H1 (cell line): Measurements from ENCODE around the gene YIPF7. TPM values are rescaled to one million over a fixed set of nuclear protein-coding genes. Genes with fewer than 3 reads are reported as not detected.

ENCODE experiments used
- CTCF ChIA-PET: fragments of 300-600 bp; sonication (Branson Sonifier 250); formaldehyde crosslinking; loops from one replicate; lab custom pipeline; 2021; ENCODE audit not compliant: partially characterized antibody; lab: Charles Lee
- POLR2A ChIA-PET: fragments of 300-600 bp; sonication (Branson Sonifier 250); formaldehyde crosslinking; loops from one replicate; lab custom pipeline; 2021; ENCODE audit warnings: inconsistent platforms; ENCODE audit not compliant: partially characterized antibody; lab: Charles Lee
- DNase-seq, 2 experiments: peaks; one replicate each; pipeline versions ENCODE4 v3.0.0 to v3.0.0-alpha.2; 2010 to 2022; ENCODE audit warnings: low spot score in 2 of 2, low read depth in 1 of 2, mixed read lengths in 1 of 2
- FAIRE-seq: peaks from 2 replicates; lab custom pipeline; 2011; peaks lifted over from hg19 to GRCh38; lab: Jason Lieb, UNC
- H2AFZ ChIP-seq: 2 replicates; pipeline ENCODE4 v1.8.1; 2012; ENCODE audit warnings: low read length, inconsistent platforms
- H2AK5ac ChIP-seq: 2 replicates; pipeline ENCODE4 v1.6.1; 2013; ENCODE audit warnings: low read depth, low read length
- H2BK120ac ChIP-seq: replicated peaks from 2 replicates; pipeline ENCODE3; 2013; ENCODE audit warnings: low read depth, low read length, inconsistent platforms
- H2BK12ac ChIP-seq: 2 replicates; pipeline ENCODE4 v1.6.1; 2013; ENCODE audit warnings: low read depth, low read length
- H2BK15ac ChIP-seq: 2 replicates; pipeline ENCODE4 v1.6.1; 2013; ENCODE audit warnings: low read length
- H2BK20ac ChIP-seq: 2 replicates; pipeline ENCODE4 v1.6.1; 2013; ENCODE audit warnings: low read length
- H2BK5ac ChIP-seq: 2 replicates; pipeline ENCODE4 v1.6.1; 2013; ENCODE audit warnings: low read depth, low read length
- H3K14ac ChIP-seq: 2 replicates; pipeline ENCODE4 v1.6.1; 2013; ENCODE audit warnings: inconsistent platforms; ENCODE audit not compliant: insufficient read length
- H3K18ac ChIP-seq: 2 replicates; pipeline ENCODE4 v1.6.1; 2013; ENCODE audit warnings: low read length; ENCODE audit errors: extremely low read depth
- H3K23ac ChIP-seq: 2 replicates; pipeline ENCODE4 v1.6.1; 2013; ENCODE audit warnings: inconsistent platforms; ENCODE audit not compliant: insufficient read length
- H3K23me2 ChIP-seq: 2 replicates; pipeline ENCODE4 v1.6.1; 2013; ENCODE audit warnings: low read depth, low read length
- H3K27ac ChIP-seq: 2 replicates; pipeline ENCODE4 v1.6.1; 2011; ENCODE audit warnings: low read depth, low read length, inconsistent platforms
- H3K27me3 ChIP-seq, 4 experiments: replicated peaks in 1 of 4; 1 replicate in 1 of 4; 2 replicates in 3 of 4; pipeline versions ENCODE4 v1.6.1 to v1.8.1; 2011 to 2013; ENCODE audit warnings: low read length in 3 of 4, mild to moderate bottlenecking in 3 of 4, inconsistent platforms in 2 of 4, mixed read lengths in 2 of 4, moderate library complexity in 1 of 4; ENCODE audit not compliant: control insufficient read depth in 3 of 4, insufficient read depth in 3 of 4; ENCODE audit errors: extremely low read depth in 1 of 4
- H3K36me3 ChIP-seq, 4 experiments: 2 replicates each; pipeline versions ENCODE4 v1.6.1 to v1.8.1; 2011 to 2013; ENCODE audit warnings: mild to moderate bottlenecking in 4 of 4, low read length in 3 of 4, moderate library complexity in 2 of 4, control low read depth in 1 of 4, inconsistent platforms in 1 of 4; ENCODE audit not compliant: insufficient read depth in 4 of 4, control insufficient read depth in 2 of 4
- H3K4ac ChIP-seq: replicated peaks from 2 replicates; pipeline ENCODE3; 2013; ENCODE audit warnings: low read length, low read depth, mixed read lengths, inconsistent platforms; ENCODE audit not compliant: insufficient read length
- H3K4me1 ChIP-seq, 4 experiments: replicated peaks in 1 of 4; 1 replicate in 1 of 4; 2 replicates in 3 of 4; pipeline versions ENCODE4 v1.6.1 to v1.8.1; 2011 to 2013; ENCODE audit warnings: low read length in 3 of 4, inconsistent platforms in 2 of 4, mixed read lengths in 1 of 4; ENCODE audit not compliant: insufficient read depth in 4 of 4, control insufficient read depth in 3 of 4
- H3K4me2 ChIP-seq, 2 experiments: 2 replicates each; pipeline versions ENCODE4 v1.6.1 to v1.8.1; 2011 to 2013; ENCODE audit warnings: low read depth in 2 of 2, low read length in 2 of 2, control low read depth in 1 of 2, inconsistent platforms in 1 of 2, mild to moderate bottlenecking in 1 of 2; ENCODE audit not compliant: insufficient read depth in 1 of 2
- H3K4me3 ChIP-seq, 4 experiments: fragments of 200-600, 300-600 bp in 1 of 4; sonication (generic), shearing (Covaris generic), sonication (Bioruptor Twin) in 1 of 4; 2 replicates each; pipeline versions ENCODE4 v1.5.1 to v1.8.1; 2011 to 2016; ENCODE audit warnings: low read length in 4 of 4, low read depth in 3 of 4, control low read depth in 2 of 4, inconsistent platforms in 2 of 4, mild to moderate bottlenecking in 2 of 4, mixed read lengths in 1 of 4, moderate library complexity in 1 of 4; ENCODE audit not compliant: insufficient read depth in 2 of 4; ENCODE audit errors: extremely low read depth in 1 of 4
- H3K56ac ChIP-seq: replicated peaks from 2 replicates; pipeline ENCODE3; 2013; ENCODE audit warnings: low read depth, mild to moderate bottlenecking, mixed read lengths, low read length, inconsistent platforms; ENCODE audit not compliant: insufficient read length
- H3K79me1 ChIP-seq: 2 replicates; pipeline ENCODE4 v1.6.1; 2013; ENCODE audit warnings: low read depth, low read length, control low read depth
- H3K79me2 ChIP-seq, 2 experiments: 2 replicates each; pipeline versions ENCODE4 v1.6.1 to v1.8.1; 2012 to 2013; ENCODE audit warnings: low read length in 2 of 2, mild to moderate bottlenecking in 2 of 2, inconsistent platforms in 1 of 2; ENCODE audit not compliant: insufficient read depth in 2 of 2, control insufficient read depth in 1 of 2
- H3K9ac ChIP-seq, 4 experiments: replicated peaks in 1 of 4; 1 replicate in 1 of 4; 2 replicates in 3 of 4; pipeline versions ENCODE4 v1.6.1 to v1.8.1; 2011 to 2013; ENCODE audit warnings: low read depth in 3 of 4, low read length in 3 of 4, control low read depth in 2 of 4, mild to moderate bottlenecking in 2 of 4, moderate library complexity in 2 of 4, inconsistent platforms in 1 of 4; ENCODE audit errors: extremely low read depth in 1 of 4
- H3K9me3 ChIP-seq, 2 experiments: 2 replicates each; pipeline versions ENCODE4 v1.6.1 to v1.8.1; 2012 to 2013; ENCODE audit warnings: mild to moderate bottlenecking in 2 of 2, moderate library complexity in 2 of 2, control low read depth in 1 of 2, inconsistent platforms in 1 of 2, low read depth in 1 of 2, low read length in 1 of 2, mixed read lengths in 1 of 2; ENCODE audit not compliant: insufficient read depth in 2 of 2
- H4K20me1 ChIP-seq, 2 experiments: replicated peaks in 1 of 2; 2 replicates each; pipeline versions ENCODE3 to v1.8.1; 2011 to 2013; ENCODE audit warnings: inconsistent platforms in 2 of 2, low read length in 2 of 2, mild to moderate bottlenecking in 1 of 2; ENCODE audit not compliant: insufficient read depth in 2 of 2, control insufficient read depth in 1 of 2
- H4K5ac ChIP-seq: 2 replicates; pipeline ENCODE4 v1.6.1; 2013; ENCODE audit warnings: low read length, low read depth, mixed read lengths, inconsistent platforms; ENCODE audit not compliant: insufficient read length
- H4K8ac ChIP-seq: 2 replicates; pipeline ENCODE4 v1.8.0; 2013; ENCODE audit warnings: mild to moderate bottlenecking, moderate library complexity, low read length, inconsistent platforms; ENCODE audit not compliant: insufficient read depth; ENCODE audit errors: extremely low read depth
- H4K91ac ChIP-seq: replicated peaks from 2 replicates; pipeline ENCODE3; 2013; ENCODE audit warnings: low read length, mixed read lengths, inconsistent platforms; ENCODE audit not compliant: insufficient read length
- ASH2L ChIP-seq: fragments of 200-600, 300-600 bp; sonication (generic); IDR thresholded peaks from one replicate; pipeline ENCODE4 v1.7.1; 2017; ENCODE audit warnings: low read length
- ATF2 ChIP-seq: IDR thresholded peaks from 2 replicates; pipeline ENCODE4 v1.6.1; 2012; ENCODE audit warnings: low read length, inconsistent platforms
- KDM5A ChIP-seq: fragments of 200-600 bp; IDR thresholded peaks from 2 replicates; pipeline ENCODE4 v1.7.1; 2012; ENCODE audit warnings: mild to moderate bottlenecking, low read length, inconsistent platforms, mixed read lengths
- NANOG ChIP-seq: IDR thresholded peaks from 2 replicates; pipeline ENCODE4 v1.6.1; 2011; ENCODE audit warnings: low read length, low read depth, mild to moderate bottlenecking, inconsistent platforms; ENCODE audit not compliant: insufficient read depth, poor library complexity, severe bottlenecking
- TEAD4 ChIP-seq: IDR thresholded peaks from 2 replicates; pipeline ENCODE4 v1.6.1; 2012; ENCODE audit warnings: low read depth, low read length, inconsistent platforms, mixed read lengths
- YY1 ChIP-seq: IDR thresholded peaks from 2 replicates; pipeline ENCODE4 v1.6.1; 2011; ENCODE audit warnings: low read depth, mild to moderate bottlenecking, low read length
- WGBS, 2 experiments: shearing (Covaris generic) in 1 of 2; methylation state at CpG; one replicate each; pipeline versions ENCODE4 v1.1.6 to v1.1.7; 2013 to 2015; ENCODE audit warnings: low lambda C conversion rate in 2 of 2, mixed read lengths in 2 of 2, inconsistent platforms in 1 of 2, low coverage in 1 of 2, missing lambda C conversion rate in 1 of 2; ENCODE audit not compliant: insufficient replicate concordance in 2 of 2, insufficient coverage in 1 of 2, insufficient read length in 1 of 2; ENCODE audit errors: extremely low coverage in 1 of 2, missing lambda C conversion rate in 1 of 2; 5-methylcytosine and 5-hydroxymethylcytosine counted together
- polyA plus RNA-seq, 7 experiments: library from polyadenylated mRNA; depleted of rRNA in 3 of 7; stranded (reverse) in 5 of 7; unstranded in 2 of 7; fragments of >200 nt in 5 of 7; fragments of 200-250 nt in 2 of 7; gene quantifications; 1 replicate in 5 of 7; 2 replicates in 1 of 7; 4 replicates in 1 of 7; pipeline versions ENCODE4 v1.2.1 to v1.2.3, GENCODE V29; 2011 to 2013; ENCODE audit warnings: missing spikeins in 2 of 7, mixed read lengths in 2 of 7
- total RNA-seq: library from RNA; stranded (reverse); fragmentation: NEBNext Ultra II Directional; extraction: Animal tissue kit (Norgen Biotek cat#: 25700); gene quantifications from 2 replicates; pipeline ENCODE4 v1.2.1, GENCODE V29; 2021

Gene YIPF7
- total and polyA plus RNA-seq, 2 of the 8 experiments (the other 6 are each of a cell fraction or from before 2014, with no cell fraction given), result not detected

- Histone ChIP-seq H2AFZ (no peak overlapping the region), H3K27ac (no peak overlapping the region), H3K79me1 (no peaks in the 10 kb centered on the region), H2BK20ac (no peak overlapping the region), H4K91ac (no peak overlapping the region), H3K27me3 (no peaks in the 10 kb centered on the region), H2BK120ac (no peak overlapping the region), H3K23ac (no peak overlapping the region), H2BK12ac (no peak overlapping the region), H3K18ac (no peak overlapping the region), H3K14ac (no peak overlapping the region), H3K79me2 (no peaks in the 10 kb centered on the region), H2BK15ac (no peak overlapping the region), H3K23me2 (no peaks in the 10 kb centered on the region), H3K4me3 (no peak overlapping the region), H4K8ac (no peak overlapping the region), H2BK5ac (no peak overlapping the region), H3K4me1 (no peaks in the 10 kb centered on the region), H3K36me3 (no peaks in the 10 kb centered on the region), H3K4me2 (no peak overlapping the region), H2AK5ac (no peak overlapping the region), H3K4ac (no peak overlapping the region), H4K5ac (no peak overlapping the region), H3K56ac (no peak overlapping the region), H3K9ac (no peak overlapping the region)
- POLR2A ChIA-PET, result no interaction called here
- 75% methylated on average over 1 of the region's 1 CpG; no CpG with 5 or more reads in 1 of the 2 experiments for WGBS, 2 experiments
- FAIRE-seq (no peak), DNase-seq (no peak)
- TF ChIP-seq KDM5A (no peak), TEAD4 (no peak), ASH2L (no peak), NANOG (no peak), YY1 (no peak), ATF2 (no peak)
- TF ChIP-seq, all 59 proteins: peak for 0
- Histone ChIP-seq H3K9me3 (no peaks in the 10 kb centered on the region), H4K20me1 (no peaks in the 10 kb centered on the region)
- CTCF ChIA-PET, result interaction anchor here (0.6 to 1.2 kb wide), 3 partner anchors 41 to 1391 kb away, joined by 3 read pairs; partner anchors contain the start of gene KCTD8
Measured at GRCh38 chr4:44623676-44624075, 27.7 kb downstream of the YIPF7 start.
